HG03280 (cell line): ENCODE measurements around the gene CCSER1.

Experiments
- ATAC-seq: cut with Tn5 transposase; IDR thresholded peaks from one replicate; pipeline ENCODE4 v1.9.1; 2021; ENCODE audit warnings: mild to moderate bottlenecking, moderate library complexity; ENCODE audit not compliant: unreplicated experiment

CCSER1 gene

GRCh38 chr4:90540536-90540935, 413.3 kb downstream of the CCSER1 start:
- ATAC-seq: no peak

- ATAC-seq: no peak
Observed at GRCh38 chr4:90542216-90542615, 415.0 kb downstream of the CCSER1 start.

- ATAC-seq: no peak
Observed at GRCh38 chr4:90543419-90544170, 416.4 kb downstream of the CCSER1 start.

- no peak for ATAC-seq
Observed at GRCh38 chr4:90544532-90545045, 417.4 kb downstream of the CCSER1 start.

GRCh38 chr4:90545380-90545779, 418.2 kb downstream of the CCSER1 start:
- ATAC-seq: no peak

- no peak for ATAC-seq
Observed at GRCh38 chr4:90546114-90546513, 418.9 kb downstream of the CCSER1 start.

GRCh38 chr4:90570615-90571014, 443.4 kb downstream of the CCSER1 start:
- no peak for ATAC-seq

- ATAC-seq: no peak
Observed at GRCh38 chr4:90572996-90573395, 445.8 kb downstream of the CCSER1 start.

- ATAC-seq: no peak
Observed at GRCh38 chr4:90575371-90575770, 448.2 kb downstream of the CCSER1 start.

GRCh38 chr4:90580326-90580725, 453.1 kb downstream of the CCSER1 start:
- no peak for ATAC-seq

- ATAC-seq: no peak
Observed at GRCh38 chr4:90582087-90582486, 454.9 kb downstream of the CCSER1 start.

GRCh38 chr4:90584051-90584450, 456.9 kb downstream of the CCSER1 start:
- no peak for ATAC-seq

GRCh38 chr4:90585961-90586360, 458.8 kb downstream of the CCSER1 start:
- ATAC-seq: no peak

GRCh38 chr4:90586799-90587198, 459.6 kb downstream of the CCSER1 start:
- ATAC-seq: no peak

- ATAC-seq: no peak
Observed at GRCh38 chr4:90597927-90598326, 470.7 kb downstream of the CCSER1 start.

GRCh38 chr4:90598741-90599140, 471.5 kb downstream of the CCSER1 start:
- ATAC-seq: no peak

GRCh38 chr4:90602726-90603125, 475.5 kb downstream of the CCSER1 start:
- no peak for ATAC-seq

- no peak for ATAC-seq
Observed at GRCh38 chr4:90603540-90603939, 476.3 kb downstream of the CCSER1 start.

GRCh38 chr4:90606781-90607180, 479.6 kb downstream of the CCSER1 start:
- no peak for ATAC-seq

GRCh38 chr4:90614371-90614770, 487.2 kb downstream of the CCSER1 start:
- ATAC-seq: no peak

- ATAC-seq: no peak
Observed at GRCh38 chr4:90621080-90621479, 493.9 kb downstream of the CCSER1 start.

GRCh38 chr4:90624781-90625180, 497.6 kb downstream of the CCSER1 start:
- no peak for ATAC-seq
